Vagina (tissue), 2 donors: ENCODE results near the gene OR2F2. TPM values are rescaled to one million over a fixed set of nuclear protein-coding genes. Genes with fewer than 3 reads are reported as not detected.

Experiments
- DNase-seq, 2 donors: peaks; one replicate each; pipeline ENCODE4 v3.0.0-alpha.2; 2017; ENCODE audit errors: extremely low spot score in 2 of 2
- H3K27ac ChIP-seq: fragments of 200-600 bp; sonication (generic); one replicate; pipeline ENCODE4 v1.5.1; 2019
- H3K27me3 ChIP-seq: fragments of 200-600 bp; sonication (generic); one replicate; pipeline ENCODE4 v1.5.1; 2019
- H3K36me3 ChIP-seq, 2 donors: fragments of 200-600 bp; sonication (generic); one replicate each; pipeline ENCODE4 v1.5.1; 2017 to 2019
- H3K4me1 ChIP-seq: fragments of 200-600 bp; sonication (generic); one replicate; pipeline ENCODE4 v1.5.1; 2019
- H3K4me3 ChIP-seq, 2 donors: fragments of 200-600 bp; sonication (generic); 1 replicate in 1 of 2; 2 replicates in 1 of 2; pipeline ENCODE4 v1.5.1; 2016 to 2019
- H3K9me3 ChIP-seq: fragments of 200-600 bp; sonication (generic); one replicate; pipeline ENCODE4 v1.5.1; 2019
- CTCF ChIP-seq, 3 experiments: fragments of 450-650 bp in 2 of 3; fragments of 200-600 bp in 1 of 3; sonication (generic) in 1 of 3; IDR thresholded peaks; one replicate each; pipeline ENCODE4 v1.5.1; 2017 to 2019; ENCODE audit warnings: antibody characterized with exemption in 3 of 3, mild to moderate bottlenecking in 2 of 3, moderate library complexity in 2 of 3
- POLR2A ChIP-seq, 2 donors: fragments of 450-650 bp; IDR thresholded peaks; one replicate each; pipeline ENCODE4 v1.6.1; 2017; ENCODE audit warnings: antibody characterized with exemption in 2 of 2, mild to moderate bottlenecking in 2 of 2, moderate library complexity in 2 of 2
- POLR2AphosphoS5 ChIP-seq, 2 donors: sonication (generic); formaldehyde crosslinking; IDR thresholded peaks; one replicate each; pipeline ENCODE4 v1.9.0; 2017; ENCODE audit warnings: antibody characterized with exemption in 2 of 2, mild to moderate bottlenecking in 2 of 2, low read depth in 1 of 2; ENCODE audit not compliant: insufficient read depth in 1 of 2
- intact Hi-C: fragments of 100-400 bp; cut with DNase I; formaldehyde crosslinking; loops from one replicate; pipeline ENCODE4 v1.15.1; 2023
- total RNA-seq: library from RNA; depleted of rRNA; stranded (reverse); fragments of >200 nt; gene quantifications from one replicate; pipeline ENCODE4 v1.2.3, GENCODE V29; 2016

The OR2F2 gene
- total RNA-seq, 1 donor from 2014 or later, result not detected

DNA sequence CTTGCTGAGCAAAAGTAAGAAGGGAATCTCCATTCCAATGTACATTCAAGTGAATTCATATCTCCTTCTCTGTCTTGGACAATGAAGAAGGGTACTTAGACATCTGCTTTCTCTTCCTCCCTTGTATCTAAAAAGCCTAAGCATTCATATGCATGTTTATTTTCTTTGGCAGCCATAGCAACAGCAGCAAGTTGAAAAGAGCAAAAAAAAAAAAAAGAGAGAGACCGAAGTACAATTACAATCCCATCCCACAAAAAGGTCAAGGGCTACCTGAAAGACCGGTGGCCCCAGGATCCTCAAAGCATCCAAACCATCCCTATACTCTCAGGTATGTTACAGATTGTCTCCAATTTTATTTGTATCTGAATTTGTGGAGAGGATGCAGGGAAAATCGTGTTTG, 23.7 kb downstream of the OR2F2 start:
- no peaks in the 10 kb centered on the region for H3K27me3 ChIP-seq
- TF ChIP-seq CTCF (IDR thresholded peaks at IDR 0.05) (no peak), POLR2A (IDR thresholded peaks at IDR 0.05) (no peak), POLR2AphosphoS5 (IDR thresholded peaks at IDR 0.05; ENCODE audit: insufficient read depth in 1 of 2, low read depth in 1 of 2) (no peak)
- H3K36me3 ChIP-seq, result no peaks in the 10 kb centered on the region
- DNase-seq, result no peak
- no peak overlapping the region for H3K27ac ChIP-seq
- H3K4me3 ChIP-seq, result no peak overlapping the region
- no peaks in the 10 kb centered on the region for H3K4me1 ChIP-seq
- intact Hi-C loops, result no loop called here
- no peaks in the 10 kb centered on the region for H3K9me3 ChIP-seq

DNA sequence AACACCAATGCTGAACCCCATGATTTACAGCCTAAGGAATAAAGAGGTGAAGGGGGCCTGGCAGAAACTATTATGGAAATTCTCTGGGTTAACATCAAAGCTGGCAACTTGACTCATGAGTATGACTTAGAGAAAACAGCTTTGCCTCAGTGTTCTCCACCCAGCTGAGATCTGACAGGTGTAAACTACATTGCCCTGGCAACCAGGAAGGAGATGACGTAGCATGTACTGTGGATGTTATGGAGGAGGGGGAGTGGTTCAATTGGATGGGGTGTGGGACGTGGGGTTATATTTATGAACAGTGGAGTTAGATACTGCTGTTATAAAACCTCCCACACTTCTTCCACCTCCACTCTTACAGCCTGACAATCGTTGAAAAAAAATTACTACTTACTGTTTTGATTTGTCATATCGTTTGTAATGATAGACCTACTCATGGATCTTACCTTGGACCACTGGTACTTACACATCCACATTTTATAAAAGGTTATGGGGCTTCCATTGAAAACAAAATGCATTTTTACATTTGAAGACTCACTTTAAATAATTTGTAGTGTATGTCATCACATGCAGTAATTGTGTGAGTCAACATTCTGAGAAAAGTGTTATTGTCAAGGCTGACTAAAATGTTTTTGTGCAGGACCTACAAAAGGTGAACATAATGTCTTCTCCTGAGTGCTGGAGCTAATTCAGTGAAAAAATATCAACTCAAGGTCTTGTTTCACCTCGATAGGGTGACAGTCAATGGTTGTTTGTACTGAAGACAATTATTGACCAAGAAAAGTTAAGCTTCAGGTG, 26.0 kb downstream of the OR2F2 start:
- Histone ChIP-seq H3K27ac (no peak overlapping the region), H3K36me3 (no peaks in the 10 kb centered on the region), H3K4me3 (no peak overlapping the region), H3K9me3 (no peaks in the 10 kb centered on the region), H3K27me3 (no peaks in the 10 kb centered on the region), H3K4me1 (no peaks in the 10 kb centered on the region)
- TF ChIP-seq POLR2A (IDR thresholded peaks at IDR 0.05) (no peak), CTCF (IDR thresholded peaks at IDR 0.05) (no peak), POLR2AphosphoS5 (IDR thresholded peaks at IDR 0.05; ENCODE audit: insufficient read depth in 1 of 2, low read depth in 1 of 2) (no peak)
- DNase-seq, result no peak
- intact Hi-C loops, result no loop called here

- no peak for TF ChIP-seq POLR2AphosphoS5 (IDR thresholded peaks at IDR 0.05; ENCODE audit: insufficient read depth in 1 of 2, low read depth in 1 of 2)
- no peak for TF ChIP-seq CTCF (IDR thresholded peaks at IDR 0.05)
- no peak for TF ChIP-seq POLR2A (IDR thresholded peaks at IDR 0.05)
- H3K9me3 ChIP-seq, result no peaks in the 10 kb centered on the region
- H3K27me3 ChIP-seq, result no peaks in the 10 kb centered on the region
- DNase-seq, result no peak
- no peak overlapping the region for H3K27ac ChIP-seq
- no peaks in the 10 kb centered on the region for H3K4me1 ChIP-seq
- H3K36me3 ChIP-seq, result no peaks in the 10 kb centered on the region
- intact Hi-C loops, result no loop called here
- H3K4me3 ChIP-seq, result no peak overlapping the region
Observed at GRCh38 chr7:143965280-143965679, 30.2 kb downstream of the OR2F2 start.

DNA sequence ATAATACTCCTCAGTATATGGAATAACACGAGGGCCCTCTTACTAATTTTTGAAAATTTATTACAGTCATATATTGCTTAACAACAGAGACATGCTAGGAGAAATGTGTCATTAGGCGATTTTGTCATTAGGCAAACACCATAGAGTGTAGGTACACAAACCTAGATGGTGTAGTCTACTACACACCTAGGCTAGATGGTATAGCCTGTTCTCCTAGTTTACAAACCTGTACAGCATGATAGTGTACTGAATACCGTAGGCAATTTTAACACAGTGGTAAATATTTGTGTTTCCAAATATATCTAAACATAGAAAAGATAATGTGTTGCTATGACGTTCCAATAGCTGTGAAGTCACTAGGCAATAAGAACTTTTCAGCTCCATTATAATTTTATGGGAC, 32.4 kb downstream of the OR2F2 start:
- Histone ChIP-seq H3K36me3 (no peaks in the 10 kb centered on the region), H3K27me3 (no peaks in the 10 kb centered on the region), H3K27ac (no peak overlapping the region), H3K4me3 (no peak overlapping the region), H3K4me1 (no peaks in the 10 kb centered on the region), H3K9me3 (no peaks in the 10 kb centered on the region)
- intact Hi-C loops, result no loop called here
- TF ChIP-seq POLR2AphosphoS5 (IDR thresholded peaks at IDR 0.05; ENCODE audit: insufficient read depth in 1 of 2, low read depth in 1 of 2) (no peak), POLR2A (IDR thresholded peaks at IDR 0.05) (no peak), CTCF (IDR thresholded peaks at IDR 0.05) (no peak)
- DNase-seq, result no peak

DNA sequence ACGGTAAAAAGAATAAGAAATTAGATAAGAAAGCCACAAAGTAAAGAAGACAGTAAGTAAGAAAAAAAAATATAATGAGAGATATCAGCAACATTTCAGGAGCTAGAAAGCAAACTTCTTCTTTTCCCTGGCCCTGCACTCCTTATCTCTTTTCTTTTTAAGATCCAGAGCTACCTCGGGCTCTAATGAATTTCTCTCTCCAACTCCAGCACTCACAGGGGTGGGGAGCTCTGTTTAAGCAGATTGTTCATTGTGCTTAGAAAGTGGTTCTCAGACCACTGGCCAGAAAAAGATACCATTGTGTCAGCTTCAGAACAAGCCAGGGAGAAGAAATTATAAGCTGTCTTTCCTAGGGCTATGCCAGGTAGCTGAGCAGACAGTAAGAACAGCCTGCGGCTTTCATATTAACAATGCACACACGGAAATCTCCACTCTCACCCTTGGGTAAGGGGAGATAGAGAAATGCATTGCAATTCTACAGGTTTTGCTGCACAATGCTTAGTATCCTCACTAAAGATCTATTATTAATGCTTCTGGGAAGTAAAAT, 38.9 kb downstream of the OR2F2 start:
- H3K4me1 ChIP-seq, result no peaks in the 10 kb centered on the region
- intact Hi-C loops, result no loop called here
- TF ChIP-seq CTCF (IDR thresholded peaks at IDR 0.05) (no peak), POLR2A (IDR thresholded peaks at IDR 0.05) (no peak), POLR2AphosphoS5 (IDR thresholded peaks at IDR 0.05; ENCODE audit: insufficient read depth in 1 of 2, low read depth in 1 of 2) (no peak)
- H3K4me3 ChIP-seq, result no peak overlapping the region
- H3K9me3 ChIP-seq, result no peaks in the 10 kb centered on the region
- no peaks in the 10 kb centered on the region for H3K27me3 ChIP-seq
- no peak overlapping the region for H3K27ac ChIP-seq
- DNase-seq, result no peak
- H3K36me3 ChIP-seq, result no peaks in the 10 kb centered on the region
